GM06990 (cell line): ENCODE data around the gene GNAQ.

Source experiments
- DNase-seq: peaks from one replicate; pipeline ENCODE4 v3.0.0-alpha.2; 2011; ENCODE audit not compliant: insufficient read length; ENCODE audit errors: extremely low read depth
- H3K27me3 ChIP-seq: replicated peaks from 2 replicates; pipeline ENCODE4 v1.6.0; 2011; ENCODE audit warnings: low read length; ENCODE audit not compliant: control insufficient read depth, insufficient read depth
- H3K36me3 ChIP-seq: 2 replicates; pipeline ENCODE4 v1.5.1; 2011; ENCODE audit warnings: low read length; ENCODE audit not compliant: control insufficient read depth, insufficient read depth
- H3K4me3 ChIP-seq: replicated peaks from 2 replicates; pipeline ENCODE4 v1.5.1; 2011; ENCODE audit warnings: low read depth, mild to moderate bottlenecking, control low read depth, low read length
- CTCF ChIP-seq: IDR thresholded peaks from 2 replicates; pipeline ENCODE4 v1.5.1; 2011; ENCODE audit warnings: low read length, control low read depth, mild to moderate bottlenecking, inconsistent platforms; ENCODE audit not compliant: insufficient read depth, poor library complexity, severe bottlenecking

The GNAQ gene

GRCh38 chr9:77800924-77801551 is 230.6 kb downstream of the GNAQ start:
- no peaks in the 10 kb centered on the region for H3K27me3 ChIP-seq
- H3K36me3 ChIP-seq: no peaks in the 10 kb centered on the region
- DNase-seq: no peak
- no peak overlapping the region for H3K4me3 ChIP-seq
- no peak for TF ChIP-seq CTCF

- no peak for TF ChIP-seq CTCF
- Histone ChIP-seq H3K27me3 (no peaks in the 10 kb centered on the region), H3K4me3 (no peak overlapping the region), H3K36me3 (no peaks in the 10 kb centered on the region)
- DNase-seq: no peak
Measured at GRCh38 chr9:77798140-77798539, 233.5 kb downstream of the GNAQ start.

GRCh38 chr9:77794985-77795384 is 236.6 kb downstream of the GNAQ start:
- H3K4me3 ChIP-seq: no peak overlapping the region
- H3K27me3 ChIP-seq: no peaks in the 10 kb centered on the region; the same call in 1 of the 2 replicates
- no peak for TF ChIP-seq CTCF
- H3K36me3 ChIP-seq: no peaks in the 10 kb centered on the region
- DNase-seq: no peak

GRCh38 chr9:77793849-77794248 is 237.8 kb downstream of the GNAQ start:
- no peak for TF ChIP-seq CTCF
- no peak for DNase-seq
- no peak overlapping the region for H3K4me3 ChIP-seq
- H3K36me3 ChIP-seq: no peaks in the 10 kb centered on the region
- no peaks in the 10 kb centered on the region; the same call in 1 of the 2 replicates for H3K27me3 ChIP-seq

GRCh38 chr9:77789891-77790290 is 241.7 kb downstream of the GNAQ start:
- no peak for DNase-seq
- TF ChIP-seq CTCF: no peak

GRCh38 chr9:77785341-77785740 is 246.3 kb downstream of the GNAQ start:
- no peak for TF ChIP-seq CTCF
- no peak for DNase-seq
- H3K4me3 ChIP-seq: no peak overlapping the region
- no peaks in the 10 kb centered on the region for H3K27me3 ChIP-seq
- H3K36me3 ChIP-seq: no peaks in the 10 kb centered on the region

More at GRCh38 chr9:77789891-77790290, 241.7 kb downstream of the GNAQ start:
- Histone ChIP-seq H3K27me3 (no peaks in the 10 kb centered on the region; the same call in 1 of the 2 replicates), H3K4me3 (no peak overlapping the region), H3K36me3 (no peaks in the 10 kb centered on the region)
